Activated CD4-positive, alpha-beta T cell treated with anti-CD3 and anti-CD28 coated beads, Interleukin-2, amount 50 U/mL, for 16 hours (primary cell): ENCODE results near the gene ADAMTSL5.

Experiments
- DNase-seq: peaks from one replicate; pipeline ENCODE4 v3.0.0-alpha.2; 2020

The ADAMTSL5 gene

GRCh38 chr19:1495051-1495798 is 17.6 kb downstream of the ADAMTSL5 start:
- DNase-seq: no peak

GRCh38 chr19:1494115-1494815 is 18.6 kb downstream of the ADAMTSL5 start:
- no peak for DNase-seq

DNA sequence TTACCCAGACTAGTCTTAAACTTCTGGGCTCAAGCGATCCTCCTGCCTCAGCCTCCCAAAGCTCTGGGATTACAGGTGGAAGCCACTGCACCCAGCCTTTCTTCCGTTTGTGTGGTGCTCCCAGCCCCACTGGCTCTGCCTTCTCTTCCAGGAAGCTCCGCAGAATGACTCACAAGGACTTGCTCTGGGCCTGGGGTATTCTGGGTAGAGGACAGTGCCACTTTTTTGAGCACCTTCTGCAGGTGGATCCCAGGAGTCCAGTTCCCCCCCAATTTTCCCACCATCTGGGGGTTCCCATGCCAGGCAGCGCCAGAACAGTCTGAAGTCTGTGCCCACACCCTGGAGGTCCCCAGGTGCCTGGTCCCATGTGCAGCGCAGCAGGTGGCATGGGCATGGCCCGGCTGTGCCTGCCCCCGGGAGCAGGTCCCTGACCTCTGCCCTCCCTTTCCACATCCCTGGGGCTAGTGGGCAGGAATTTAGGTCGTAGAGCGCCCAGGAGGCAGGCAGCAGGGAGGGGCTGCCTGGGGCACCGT is 20.3 kb downstream of the ADAMTSL5 start:
- no peak for DNase-seq

DNA sequence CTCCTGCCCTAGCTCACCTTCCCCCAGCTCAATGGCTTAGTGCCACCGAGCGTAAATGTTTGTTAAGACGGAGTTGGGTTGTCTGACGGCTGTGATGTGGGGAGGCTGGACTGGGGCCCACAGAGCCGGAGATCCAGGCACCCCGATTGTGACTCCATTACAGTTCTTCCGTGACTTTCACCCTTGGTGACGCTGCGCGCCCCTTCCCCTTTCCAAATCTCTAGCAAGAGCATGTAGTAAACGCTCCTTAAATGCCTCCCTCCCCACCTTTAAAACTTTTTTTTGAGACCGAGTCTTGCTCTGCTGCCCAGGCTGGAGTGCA is 21.0 kb downstream of the ADAMTSL5 start:
- no peak for DNase-seq

DNA sequence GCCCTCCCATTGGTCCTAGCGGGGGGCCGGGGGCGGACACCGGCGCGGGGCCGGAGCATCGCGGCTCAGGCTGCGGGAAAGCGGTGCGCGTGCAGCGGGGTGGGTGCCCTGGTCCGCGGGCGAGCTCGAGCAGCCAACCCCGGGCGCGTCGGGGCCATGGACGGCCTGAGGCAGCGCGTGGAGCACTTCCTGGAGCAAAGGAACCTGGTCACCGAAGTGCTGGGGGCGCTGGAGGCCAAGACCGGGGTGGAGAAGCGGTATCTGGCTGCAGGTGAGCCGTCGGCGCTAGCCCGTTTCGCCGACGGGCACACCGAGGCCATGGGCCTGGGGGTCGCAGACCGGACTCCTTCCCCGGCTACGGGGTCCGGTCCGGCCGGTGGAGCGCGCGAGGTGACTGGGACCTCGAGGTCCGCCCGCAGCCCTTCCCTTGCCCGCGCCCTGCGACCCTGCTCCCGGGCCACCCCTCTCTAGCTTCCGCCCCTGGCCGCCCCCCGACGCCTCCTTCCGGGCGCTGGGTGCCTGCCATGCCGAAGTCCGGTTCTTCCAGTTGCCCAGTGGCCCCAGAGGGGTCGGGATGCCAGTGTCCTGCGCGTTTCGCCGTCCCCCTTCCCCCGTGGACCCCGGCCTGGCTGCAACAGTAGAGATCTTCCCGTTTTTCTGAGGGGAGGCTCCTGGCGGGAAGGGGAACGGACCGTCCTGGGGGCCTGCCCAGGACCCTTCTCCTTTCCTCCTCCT is 21.5 kb downstream of the ADAMTSL5 start, which contains the start of gene REEP6:
Gene REEP6 (plus strand): TSS at position 68 of the 735 bp plus-strand sequence. CDS start 89 bp downstream, at position 157.
- no peak for DNase-seq

DNA sequence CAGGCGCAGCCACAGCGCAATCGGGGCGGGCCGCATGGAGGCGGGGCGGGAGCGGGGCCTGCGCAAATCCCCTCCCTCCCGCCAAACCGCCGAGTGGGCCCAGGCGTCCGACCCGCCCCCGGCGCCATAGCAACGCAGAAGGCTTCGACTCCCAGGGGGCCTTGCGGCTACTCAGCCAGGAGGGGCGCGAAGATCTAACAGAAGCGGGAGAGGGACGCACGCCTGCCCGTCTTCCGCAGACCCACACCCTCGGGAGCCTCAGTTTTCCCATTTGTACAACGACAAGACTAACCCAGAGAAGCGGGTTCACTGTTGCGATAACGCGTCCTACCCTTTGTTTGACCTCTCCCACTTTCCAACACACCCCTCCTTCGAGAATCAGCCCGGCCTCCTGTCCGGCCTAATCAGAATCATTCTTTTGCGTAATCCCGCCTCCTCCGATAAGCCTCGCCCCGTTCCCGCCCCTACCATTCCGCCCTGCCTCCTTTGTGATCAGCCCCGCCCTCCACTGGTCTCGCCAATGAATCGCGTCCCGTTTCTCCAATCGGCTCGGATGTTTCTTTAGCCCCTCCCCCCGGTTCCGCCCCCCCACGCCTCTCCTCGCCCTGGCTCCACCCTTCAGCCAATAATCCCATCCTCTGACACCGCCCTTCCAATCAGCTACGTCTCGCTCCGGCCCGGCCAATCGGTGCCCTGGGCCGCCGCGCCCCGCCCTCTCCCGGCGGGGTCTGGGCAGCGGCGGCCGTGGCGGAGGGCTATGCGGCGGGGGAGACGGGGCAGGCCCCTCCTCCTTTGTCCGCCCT is 22.3 kb downstream of the ADAMTSL5 start, which contains the start of gene PCSK4:
Gene PCSK4 (minus strand): TSS at position 40 of the 803 bp plus-strand sequence. CDS start 4 bp downstream, at position 36.
- DNase-seq: peak; percentile 99

- DNase-seq: no peak
Observed at GRCh38 chr19:1489463-1490310, 23.1 kb downstream of the ADAMTSL5 start.

- DNase-seq: no peak
Observed at GRCh38 chr19:1488282-1488601, 24.6 kb downstream of the ADAMTSL5 start.

- no peak for DNase-seq
Observed at GRCh38 chr19:1487576-1488281, 25.1 kb downstream of the ADAMTSL5 start.

GRCh38 chr19:1486720-1487575 is 25.9 kb downstream of the ADAMTSL5 start:
- no peak for DNase-seq

DNA sequence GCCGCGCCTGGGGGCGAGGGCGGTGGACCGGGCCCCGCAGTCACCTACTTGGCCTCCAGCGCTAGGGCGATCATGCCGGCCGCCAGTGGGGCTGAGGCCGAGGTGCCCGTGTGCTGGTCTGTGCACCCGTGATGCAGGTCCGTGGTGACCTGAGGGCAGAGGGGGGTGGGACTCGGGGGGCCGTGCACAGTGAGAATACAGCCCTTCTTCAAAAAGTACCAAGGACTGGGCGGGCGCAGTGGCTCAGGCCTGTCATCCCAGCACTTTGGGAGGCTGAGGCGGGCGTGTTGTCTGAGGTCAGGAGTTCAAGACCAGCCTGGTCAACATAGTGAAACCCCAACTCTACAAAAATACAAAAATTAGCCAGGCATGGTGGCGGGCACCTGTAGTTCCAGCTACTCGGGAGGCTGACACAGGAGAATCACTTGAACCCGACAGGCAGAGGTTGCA is 28.8 kb downstream of the ADAMTSL5 start:
- no peak for DNase-seq

GRCh38 chr19:1483131-1483978 is 29.5 kb downstream of the ADAMTSL5 start:
- no peak for DNase-seq

DNA sequence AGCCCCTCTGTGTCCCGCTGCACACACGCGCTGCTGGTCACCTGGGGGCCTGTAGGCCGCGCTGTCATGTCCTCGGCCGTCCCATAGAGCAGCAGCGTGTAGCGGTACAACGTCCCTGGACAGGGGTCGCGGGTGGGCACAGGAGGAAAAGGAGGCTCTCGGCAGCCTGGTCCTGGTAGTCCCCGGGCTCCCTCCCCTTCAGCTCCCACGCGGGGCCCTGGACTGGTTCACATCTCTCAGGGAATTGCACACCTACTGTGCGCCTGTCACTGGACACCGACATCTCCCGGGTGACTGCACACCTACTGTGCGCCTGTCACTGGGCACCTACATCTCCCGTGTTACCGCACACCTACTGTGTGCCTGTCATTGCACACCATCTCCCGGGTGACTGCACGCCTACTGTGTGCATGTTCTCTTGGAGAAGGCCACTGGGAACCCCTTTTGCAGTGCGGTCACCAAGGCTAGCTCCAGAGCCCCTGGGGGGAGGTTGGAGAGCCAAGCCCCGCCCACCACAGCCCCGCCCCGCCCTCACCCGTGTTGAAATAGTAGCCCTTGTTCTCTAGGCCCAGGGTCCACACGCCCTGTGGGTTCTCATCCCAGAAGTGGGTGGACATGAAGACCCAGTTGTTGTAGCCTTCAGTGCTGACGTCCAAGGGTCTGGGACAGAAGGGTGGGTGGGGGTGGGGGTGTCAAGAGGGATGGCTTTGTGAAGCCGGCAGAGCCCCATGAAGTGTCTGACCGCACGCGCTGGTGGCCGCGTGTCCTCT is 30.3 kb downstream of the ADAMTSL5 start:
- DNase-seq: no peak

DNA sequence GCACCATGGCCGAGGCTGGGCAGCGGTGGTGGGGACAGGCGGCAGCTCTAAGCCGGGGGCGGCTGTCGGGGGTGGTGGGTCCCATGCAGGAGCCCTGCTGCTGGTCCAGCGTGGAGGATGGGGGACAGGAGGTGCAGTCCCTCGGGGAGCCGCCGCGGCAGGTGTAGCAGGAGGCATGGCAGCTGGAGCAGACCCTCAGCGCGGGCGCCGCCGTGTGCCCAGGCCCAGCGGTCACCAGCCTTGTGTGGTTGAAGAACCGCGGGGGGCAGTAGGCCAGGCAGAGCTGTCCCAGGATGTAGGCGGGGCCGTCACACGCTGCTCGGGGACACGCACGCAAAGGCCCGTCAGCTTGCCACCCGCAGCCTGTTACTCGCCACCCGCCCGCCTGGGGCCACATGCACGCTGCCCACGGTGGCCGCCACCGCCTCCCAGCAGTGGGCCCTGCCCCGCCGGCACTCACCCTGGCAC is 30.9 kb downstream of the ADAMTSL5 start:
- DNase-seq: no peak

GRCh38 chr19:1481224-1481892 is 31.5 kb downstream of the ADAMTSL5 start:
- DNase-seq: no peak

- DNase-seq: peak; percentile 97
Observed at GRCh38 chr19:1478934-1479707, 33.7 kb downstream of the ADAMTSL5 start, which contains the start of gene C19orf25. Gene C19orf25, minus strand, starts transcription at chr19:1479215. Its CDS starts 312 bp downstream, at chr19:1478903.
